ENCODE results near the gene KCNQ1. TPM values are rescaled to one million over a fixed set of nuclear protein-coding genes. Genes with fewer than 3 reads are reported as not detected.
A peak's percentile ranks its signal among the peaks of the same experiment; 100 is the strongest.

Gene KCNQ1
- total and polyA plus RNA-seq, 9 of the 15 experiments (the other 6 are each of a cell fraction or from before 2014, with no cell fraction given): 0.44 TPM; not detected in 8

DNA sequence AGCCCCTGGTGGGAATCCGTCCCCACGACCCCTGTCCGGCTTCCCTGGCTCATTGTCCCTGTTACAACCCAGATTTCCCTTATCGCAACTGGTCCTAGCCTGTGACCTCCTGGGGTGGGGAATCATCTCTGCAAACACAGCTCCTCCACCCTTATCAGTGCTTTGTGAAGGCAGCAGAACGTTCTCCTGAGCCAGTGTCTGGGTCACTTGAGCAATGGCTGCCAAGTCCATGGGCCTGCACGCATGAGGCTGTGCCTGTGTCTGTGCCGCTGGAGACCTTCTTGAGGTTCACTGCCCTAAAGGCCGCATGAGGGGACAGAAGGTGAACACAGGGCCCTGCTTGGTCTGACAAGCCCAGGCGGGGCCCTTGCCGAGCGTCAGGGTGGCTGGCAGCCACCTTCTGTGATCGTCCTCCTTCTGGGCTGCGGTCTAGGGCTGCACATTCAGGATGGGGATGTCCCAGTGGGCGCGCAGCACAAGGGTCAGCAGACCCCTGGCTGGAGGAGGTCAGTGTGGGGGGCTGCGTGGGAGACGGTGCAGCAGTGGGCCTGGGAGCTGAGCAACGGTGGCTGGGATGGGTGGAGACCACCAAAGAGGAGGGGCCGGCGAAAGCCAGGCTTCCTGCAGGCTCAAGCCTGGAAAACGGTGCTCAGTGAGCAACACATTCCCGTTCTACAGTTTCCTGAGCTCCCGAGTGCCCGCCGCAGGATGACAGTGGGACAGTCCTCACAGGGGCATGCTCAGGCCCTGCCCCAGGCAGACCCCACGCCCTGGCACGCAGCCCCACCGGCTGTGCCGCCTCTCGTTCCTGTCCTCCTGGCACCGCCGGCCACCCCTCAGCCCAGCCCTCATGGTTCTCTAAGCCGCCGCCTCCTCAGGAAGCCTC, 366.6 kb downstream of the KCNQ1 start (continued):
- 0 out of 2 replicates have a peak, but pooled peaks have one; percentile 5 for TF ChIP-seq REST (IDR thresholded peaks at IDR 0.05; ENCODE audit: borderline replicate concordance)
- no peak for TF ChIP-seq REST (CRISPR knock-in tag; IDR thresholded peaks at IDR 0.05; ENCODE audit: low read depth)
- peak; percentile 64 for TF ChIP-seq ZFX (CRISPR knock-in tag; IDR thresholded peaks at IDR 0.05)
- TF ChIP-seq NR2C1 (IDR thresholded peaks at IDR 0.05): no peak
- no peak; the same call in 1 of the 2 replicates for TF ChIP-seq NR2C1 (tag; IDR thresholded peaks at IDR 0.05)
- peak; percentile 31; the same call in 1 of the 2 replicates for TF ChIP-seq EP300 (IDR thresholded peaks at IDR 0.05; ENCODE audit: low read length)
- peak; percentile 39; the same call in 1 of the 2 replicates for TF ChIP-seq GATA2 (CRISPR knock-in tag; IDR thresholded peaks at IDR 0.05)
- peak; percentile 73; the same call in 1 of the 2 replicates for TF ChIP-seq ZNF263 (CRISPR knock-in tag; IDR thresholded peaks at IDR 0.05; ENCODE audit: borderline replicate concordance)
- peak in 2 of 3 experiments; percentile 17 to 67 for TF ChIP-seq YY1 (IDR thresholded peaks at IDR 0.05; ENCODE audit: borderline replicate concordance in 1 of 3, control insufficient read depth in 1 of 3, extremely low read depth in 1 of 3, insufficient read depth in 3 of 3, insufficient read length in 1 of 3, insufficient replicate concordance in 2 of 3, low read depth in 1 of 3, low read length in 2 of 3)
- peak; percentile 91 for TF ChIP-seq MECOM (CRISPR knock-in tag; IDR thresholded peaks at IDR 0.05)
- peak; percentile 34 for TF ChIP-seq NFIC (IDR thresholded peaks at IDR 0.05)
- peak; percentile 57; the same call in 1 of the 2 replicates for TF ChIP-seq TAL1 (IDR thresholded peaks at IDR 0.05)
- 0 out of 2 replicates have a peak, but pooled peaks have one; percentile 14 for TF ChIP-seq SMAD4 (CRISPR knock-in tag; conservative IDR thresholded peaks at IDR 0.05)
- TF ChIP-seq L3MBTL2 (IDR thresholded peaks at IDR 0.05): peak; percentile 50; the same call in 1 of the 2 replicates
- peak; percentile 64 to 83 for TF ChIP-seq KDM1A (IDR thresholded peaks at IDR 0.05)
- peak; percentile 76; the same call in 1 of the 2 replicates for TF ChIP-seq CTBP1 (IDR thresholded peaks at IDR 0.05; ENCODE audit: borderline replicate concordance)
- peak; percentile 21; the same call in 1 of the 2 replicates for TF ChIP-seq FOSL1 (tag; conservative IDR thresholded peaks at IDR 0.05)
- 0 out of 2 replicates have a peak, but pooled peaks have one; percentile 8 for TF ChIP-seq ATF4 (CRISPR knock-in tag; IDR thresholded peaks at IDR 0.05)
